ENCODE data around the gene ETNK2. TPM values are rescaled to one million over a fixed set of nuclear protein-coding genes. Genes with fewer than 3 reads are reported as not detected.

Gene ETNK2
- total and polyA plus RNA-seq, 2 experiments from 2014 or later = 51.1 to 71.9 TPM

GRCh38 chr1:204139952-204140351 lies 11.9 kb downstream of the ETNK2 start:
- TF ChIP-seq EZH2phosphoT487 (IDR thresholded peaks at IDR 0.05; ENCODE audit: low read depth, severe bottlenecking, unreplicated experiment) = no peak
- TF ChIP-seq EZH2 (IDR thresholded peaks at IDR 0.05; ENCODE audit: borderline replicate concordance) = no peak
- no peak for TF ChIP-seq CTCF (IDR thresholded peaks at IDR 0.05; ENCODE audit: poor library complexity)
- Histone ChIP-seq H4K20me1 (ENCODE audit: insufficient read depth, poor library complexity, severe bottlenecking) (no peaks in the 10 kb centered on the region), H3K4me1 (ENCODE audit: insufficient read depth) (no peaks in the 10 kb centered on the region), H3K79me2 (no peaks in the 10 kb centered on the region), H3K9me3 (ENCODE audit: low read depth) (no peaks in the 10 kb centered on the region), H3K4me2 (no peak overlapping the region), H3K4me3 (no peak overlapping the region), H3K9me2 (replicated peaks; ENCODE audit: insufficient read depth) (no peaks in the 10 kb centered on the region), H3K27me3 (no peaks in the 10 kb centered on the region), H3K36me3 (replicated peaks; ENCODE audit: insufficient read depth, low read depth) (no peaks in the 10 kb centered on the region), H3K27ac (no peak overlapping the region), H2AFZ (no peak overlapping the region)
- DNase-seq (ENCODE audit: low spot score) = no peak
- 98% methylated on average over 6 of the region's 6 CpGs for WGBS (ENCODE audit: low lambda C conversion rate, missing lambda C conversion rate)

DNA sequence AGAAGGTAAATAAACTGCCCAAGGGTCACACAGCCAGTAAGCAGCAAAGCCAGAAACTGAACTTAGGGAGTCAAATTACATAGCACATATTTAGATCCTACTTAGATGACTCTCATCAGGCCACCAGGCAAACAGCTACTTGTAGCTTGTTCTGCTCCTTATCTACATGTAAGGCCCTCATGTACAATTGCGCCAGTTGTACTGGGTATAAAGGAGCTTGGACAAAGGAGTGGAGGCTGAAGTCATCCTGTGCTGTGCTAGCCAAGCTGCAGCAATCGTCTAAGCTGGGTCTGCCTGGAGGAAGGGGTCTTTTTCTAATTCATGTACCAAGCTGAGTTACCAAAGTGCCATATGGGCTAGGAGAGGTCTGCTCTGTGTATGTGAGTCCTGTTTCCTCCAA lies 12.8 kb downstream of the ETNK2 start:
- H3K79me2 ChIP-seq = no peaks in the 10 kb centered on the region
- H3K9me3 ChIP-seq (ENCODE audit: low read depth) = no peaks in the 10 kb centered on the region
- no peaks in the 10 kb centered on the region for H3K4me1 ChIP-seq (ENCODE audit: insufficient read depth)
- H3K27me3 ChIP-seq = no peaks in the 10 kb centered on the region
- WGBS (ENCODE audit: low lambda C conversion rate, missing lambda C conversion rate) = 94% methylated on average over 2 of the region's 2 CpGs
- H4K20me1 ChIP-seq (ENCODE audit: insufficient read depth, poor library complexity, severe bottlenecking) = no peaks in the 10 kb centered on the region
- H3K36me3 ChIP-seq (replicated peaks; ENCODE audit: insufficient read depth, low read depth) = no peaks in the 10 kb centered on the region
- no peak for DNase-seq (ENCODE audit: low spot score)
- no peak for TF ChIP-seq EZH2 (IDR thresholded peaks at IDR 0.05; ENCODE audit: borderline replicate concordance)
- TF ChIP-seq EZH2phosphoT487 (IDR thresholded peaks at IDR 0.05; ENCODE audit: low read depth, severe bottlenecking, unreplicated experiment) = no peak
- no peak for TF ChIP-seq CTCF (IDR thresholded peaks at IDR 0.05; ENCODE audit: poor library complexity)
- no peak overlapping the region for H3K4me3 ChIP-seq
- no peak overlapping the region for H3K4me2 ChIP-seq
- H2AFZ ChIP-seq = no peak overlapping the region
- H3K9me2 ChIP-seq (replicated peaks; ENCODE audit: insufficient read depth) = no peaks in the 10 kb centered on the region
- no peak overlapping the region for H3K27ac ChIP-seq

GRCh38 chr1:204136814-204137213 lies 15.0 kb downstream of the ETNK2 start:
- H3K27ac ChIP-seq = no peak overlapping the region
- no peak for TF ChIP-seq CTCF (IDR thresholded peaks at IDR 0.05; ENCODE audit: poor library complexity)
- no peak for TF ChIP-seq EZH2phosphoT487 (IDR thresholded peaks at IDR 0.05; ENCODE audit: low read depth, severe bottlenecking, unreplicated experiment)
- no peak for TF ChIP-seq EZH2 (IDR thresholded peaks at IDR 0.05; ENCODE audit: borderline replicate concordance)
- no peak overlapping the region for H3K4me3 ChIP-seq
- no peak overlapping the region for H3K4me2 ChIP-seq
- H3K9me3 ChIP-seq (ENCODE audit: low read depth) = no peaks in the 10 kb centered on the region
- H2AFZ ChIP-seq = no peak overlapping the region
- no peak for DNase-seq (ENCODE audit: low spot score)
- no peaks in the 10 kb centered on the region for H3K27me3 ChIP-seq
- no peaks in the 10 kb centered on the region for H3K79me2 ChIP-seq
- WGBS (ENCODE audit: low lambda C conversion rate, missing lambda C conversion rate) = 86% methylated on average over 2 of the region's 2 CpGs
- no peaks in the 10 kb centered on the region for H4K20me1 ChIP-seq (ENCODE audit: insufficient read depth, poor library complexity, severe bottlenecking)
- no peaks in the 10 kb centered on the region for H3K36me3 ChIP-seq (replicated peaks; ENCODE audit: insufficient read depth, low read depth)
- no peaks in the 10 kb centered on the region for H3K4me1 ChIP-seq (ENCODE audit: insufficient read depth)
- no peaks in the 10 kb centered on the region for H3K9me2 ChIP-seq (replicated peaks; ENCODE audit: insufficient read depth)

DNA sequence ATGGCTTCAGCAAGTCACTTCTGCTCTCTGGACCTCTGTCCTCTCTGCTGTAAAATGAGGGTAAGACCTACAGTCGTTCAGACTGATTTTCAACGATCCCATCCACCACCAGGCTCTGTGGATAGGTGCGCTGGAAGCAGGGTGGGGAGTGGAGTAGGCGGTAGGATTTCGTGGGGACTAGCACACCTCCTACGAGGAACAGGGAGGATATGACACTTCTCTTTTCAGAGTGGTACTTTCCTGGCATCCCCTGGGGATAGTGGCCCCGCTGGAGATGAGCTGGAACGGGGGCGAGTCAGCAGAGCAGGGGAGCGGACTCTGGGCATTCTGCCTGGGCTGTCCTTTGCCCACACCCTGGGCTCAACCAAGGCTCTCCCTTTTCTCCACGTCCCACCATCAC lies 17.7 kb downstream of the ETNK2 start:
- Histone ChIP-seq H3K9me2 (replicated peaks; ENCODE audit: insufficient read depth) (no peaks in the 10 kb centered on the region), H3K27ac (no peak overlapping the region), H3K4me3 (no peak overlapping the region), H3K4me1 (ENCODE audit: insufficient read depth) (peaks cover 15% of the 10 kb centered on the region), H3K27me3 (no peaks in the 10 kb centered on the region), H3K4me2 (no peak overlapping the region), H4K20me1 (ENCODE audit: insufficient read depth, poor library complexity, severe bottlenecking) (no peaks in the 10 kb centered on the region), H2AFZ (no peak overlapping the region), H3K9me3 (ENCODE audit: low read depth) (no peaks in the 10 kb centered on the region), H3K79me2 (no peaks in the 10 kb centered on the region), H3K36me3 (replicated peaks; ENCODE audit: insufficient read depth, low read depth) (no peaks in the 10 kb centered on the region)
- TF ChIP-seq CTCF (IDR thresholded peaks at IDR 0.05; ENCODE audit: poor library complexity) = no peak
- TF ChIP-seq EZH2phosphoT487 (IDR thresholded peaks at IDR 0.05; ENCODE audit: low read depth, severe bottlenecking, unreplicated experiment) = no peak
- TF ChIP-seq EZH2 (IDR thresholded peaks at IDR 0.05; ENCODE audit: borderline replicate concordance) = no peak
- 87% methylated on average over 11 of the region's 11 CpGs for WGBS (ENCODE audit: low lambda C conversion rate, missing lambda C conversion rate)
- no peak for DNase-seq (ENCODE audit: low spot score)
